ENCODE data around the gene KDM4C.
"Not testable (repeated sequence)": the region's sequence is repeated elsewhere in the genome, so short reads cannot be mapped to it uniquely, and the experiment has no call there.

KDM4C gene

GRCh38 chr9:7008411-7008810 lies 250.6 kb downstream of the KDM4C start:
- no peaks in the 10 kb centered on the region for H3K4me1 Mint-ChIP-seq
- no peak for TF ChIP-seq CTCF (IDR thresholded peaks at IDR 0.05)

GRCh38 chr9:7009065-7009464 lies 251.3 kb downstream of the KDM4C start:
- Mint-ChIP-seq H3K4me1 (no peaks in the 10 kb centered on the region), H3K27ac (no peak overlapping the region), H3K4me3 (no peak overlapping the region), H3K36me3 (ENCODE audit: low read depth) (peaks cover 40% of the 10 kb centered on the region), H3K9me3 (peaks cover 23% of the 10 kb centered on the region), H3K27me3 (ENCODE audit: low read depth, poor library complexity) (no peaks in the 10 kb centered on the region)
- no peak for TF ChIP-seq CTCF (IDR thresholded peaks at IDR 0.05)
- DNase-seq, result no peak

More at GRCh38 chr9:7008411-7008810, 250.6 kb downstream of the KDM4C start:
- H3K36me3 Mint-ChIP-seq (ENCODE audit: low read depth), result peaks cover 40% of the 10 kb centered on the region
- no peaks in the 10 kb centered on the region for H3K27me3 Mint-ChIP-seq (ENCODE audit: low read depth, poor library complexity)
- peaks cover 23% of the 10 kb centered on the region for H3K9me3 Mint-ChIP-seq
- H3K4me3 Mint-ChIP-seq, result no peak overlapping the region
- DNase-seq, result no peak
- H3K27ac Mint-ChIP-seq, result no peak overlapping the region

- H3K4me3 Mint-ChIP-seq, result no peak overlapping the region
- H3K4me1 Mint-ChIP-seq, result no peaks in the 10 kb centered on the region
- H3K9me3 Mint-ChIP-seq, result peaks cover 23% of the 10 kb centered on the region
- TF ChIP-seq CTCF (IDR thresholded peaks at IDR 0.05), result no peak
- no peak overlapping the region for H3K27ac Mint-ChIP-seq
- H3K36me3 Mint-ChIP-seq (ENCODE audit: low read depth), result peaks cover 40% of the 10 kb centered on the region
- DNase-seq, result no peak
- no peaks in the 10 kb centered on the region for H3K27me3 Mint-ChIP-seq (ENCODE audit: low read depth, poor library complexity)
These were observed 253.8 kb downstream of the KDM4C start for GRCh38 chr9:7011395-7012067.

- Mint-ChIP-seq H3K27me3 (ENCODE audit: low read depth, poor library complexity) (no peaks in the 10 kb centered on the region), H3K4me3 (no peak overlapping the region), H3K4me1 (peaks cover 10% of the 10 kb centered on the region), H3K36me3 (ENCODE audit: low read depth) (peaks cover 13% of the 10 kb centered on the region), H3K9me3 (peaks cover 4% of the 10 kb centered on the region), H3K27ac (no peak overlapping the region)
- DNase-seq, result no peak
- no peak for TF ChIP-seq CTCF (IDR thresholded peaks at IDR 0.05)
These were observed 270.2 kb downstream of the KDM4C start for GRCh38 chr9:7027996-7028395.

- Mint-ChIP-seq H3K4me1 (peaks cover 16% of the 10 kb centered on the region), H3K27ac (no peak overlapping the region), H3K4me3 (no peak overlapping the region), H3K36me3 (ENCODE audit: low read depth) (peaks cover 13% of the 10 kb centered on the region), H3K27me3 (ENCODE audit: low read depth, poor library complexity) (no peaks in the 10 kb centered on the region), H3K9me3 (peaks cover 4% of the 10 kb centered on the region)
- no peak for DNase-seq
- TF ChIP-seq CTCF (IDR thresholded peaks at IDR 0.05), result no peak
These were observed 270.8 kb downstream of the KDM4C start for GRCh38 chr9:7028591-7028990.

- H3K9me3 Mint-ChIP-seq; H3K27me3 Mint-ChIP-seq (ENCODE audit: low read depth, poor library complexity); H3K4me3 Mint-ChIP-seq; DNase-seq; H3K27ac Mint-ChIP-seq: not testable (repeated sequence)
- Mint-ChIP-seq H3K4me1 (peaks cover 17% of the 10 kb centered on the region), H3K36me3 (ENCODE audit: low read depth) (peaks cover 19% of the 10 kb centered on the region)
These were observed 273.2 kb downstream of the KDM4C start for GRCh38 chr9:7030943-7031342.

All from nephron progenitor cell (in vitro differentiated cells).